EL (cell line): ENCODE results near the gene DGKE.

Experiments
- DNase-seq: peaks from one replicate; pipeline ENCODE4 v3.0.0-alpha.2; 2016

The DGKE gene

DNA sequence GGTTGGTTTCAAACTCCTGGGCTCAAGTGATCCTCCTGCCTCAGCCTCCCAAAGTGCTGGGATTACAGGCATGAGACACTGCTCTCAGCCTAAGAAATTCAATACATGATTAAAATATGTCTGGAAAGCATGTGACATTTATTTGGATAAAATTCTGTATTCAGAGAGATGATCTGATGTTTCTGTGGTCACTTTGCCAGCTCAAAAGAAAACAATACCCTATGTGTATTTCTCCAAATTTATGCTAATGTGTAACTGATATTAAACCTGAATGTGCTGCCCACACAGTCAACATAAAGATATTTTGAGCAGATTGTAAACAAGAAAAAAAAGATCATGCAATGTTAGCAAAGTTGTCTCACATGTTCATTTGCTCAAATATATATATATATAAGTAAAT is 16.9 kb upstream of the DGKE start:
- no peak for DNase-seq

DNA sequence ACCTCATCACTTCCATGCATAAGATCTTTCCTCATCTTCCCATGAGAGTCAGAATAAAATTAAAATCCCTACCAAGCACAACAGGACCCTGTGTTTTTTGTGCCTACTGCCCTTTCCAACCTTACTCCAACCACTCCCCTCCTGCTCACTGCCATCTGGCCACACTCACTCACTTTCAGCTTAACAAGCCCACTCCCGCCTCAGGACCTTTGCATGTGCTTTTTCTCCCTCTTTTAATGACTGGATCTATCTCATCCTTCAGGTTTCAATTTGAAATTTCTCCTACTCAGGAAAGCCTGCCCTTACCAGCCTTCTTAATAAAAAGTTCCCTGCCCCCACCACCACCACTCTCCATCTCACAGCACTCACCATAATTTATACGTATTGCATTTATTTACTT is 14.9 kb upstream of the DGKE start:
- DNase-seq = no peak

DNA sequence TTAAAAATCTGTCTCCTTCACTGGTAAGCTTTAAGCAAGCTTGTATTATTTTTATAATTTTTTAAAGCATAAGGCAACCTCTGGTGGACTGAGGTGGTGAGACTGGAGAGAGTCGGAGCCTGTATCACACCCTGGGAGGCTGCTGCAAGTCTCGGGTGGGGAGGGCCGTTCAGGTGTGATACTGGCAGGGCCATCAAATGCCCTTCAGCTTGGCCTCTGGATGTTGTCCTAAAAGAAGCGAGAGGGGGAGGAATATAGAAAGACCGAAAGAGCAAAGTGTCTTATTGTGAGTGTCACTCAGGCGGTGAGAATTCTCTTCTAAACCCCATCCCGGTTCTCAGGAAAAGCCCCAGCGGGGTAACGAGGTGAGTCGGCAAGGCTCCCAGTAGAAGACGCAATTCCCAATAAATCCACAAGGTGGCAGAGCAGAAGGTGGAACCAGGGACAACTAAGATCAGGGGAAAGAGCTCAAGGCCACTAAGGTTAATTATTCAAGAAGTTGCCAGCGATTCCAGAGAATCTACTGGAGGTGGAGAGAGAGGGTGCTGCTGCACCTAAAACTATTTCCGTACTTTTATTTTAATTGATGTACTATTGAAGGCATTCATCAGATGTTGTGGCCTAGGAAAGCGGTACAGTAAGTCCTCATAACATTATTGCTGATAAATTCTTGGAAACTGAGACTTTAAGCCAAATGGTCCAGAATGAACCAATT is 14.4 kb upstream of the DGKE start:
- peak; percentile 71 for DNase-seq

DNA sequence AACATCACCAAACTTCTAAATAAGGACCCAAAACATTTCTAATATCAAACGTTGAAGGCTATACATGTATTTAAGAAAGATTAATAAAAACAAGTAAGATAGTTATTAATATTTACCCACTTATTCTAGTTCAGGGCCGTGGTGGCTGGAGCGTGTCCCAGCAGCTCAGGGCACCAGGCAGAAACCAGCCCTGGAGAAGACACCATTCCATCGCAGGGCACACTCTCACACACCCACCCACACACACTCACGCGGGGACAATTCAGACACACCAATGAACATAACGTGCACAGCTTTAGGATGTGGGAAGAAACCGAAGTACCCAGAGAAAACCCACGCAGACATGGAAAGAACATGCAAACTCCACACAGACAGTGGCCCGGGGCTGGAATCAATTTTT is 13.7 kb upstream of the DGKE start:
- DNase-seq = no peak

DNA sequence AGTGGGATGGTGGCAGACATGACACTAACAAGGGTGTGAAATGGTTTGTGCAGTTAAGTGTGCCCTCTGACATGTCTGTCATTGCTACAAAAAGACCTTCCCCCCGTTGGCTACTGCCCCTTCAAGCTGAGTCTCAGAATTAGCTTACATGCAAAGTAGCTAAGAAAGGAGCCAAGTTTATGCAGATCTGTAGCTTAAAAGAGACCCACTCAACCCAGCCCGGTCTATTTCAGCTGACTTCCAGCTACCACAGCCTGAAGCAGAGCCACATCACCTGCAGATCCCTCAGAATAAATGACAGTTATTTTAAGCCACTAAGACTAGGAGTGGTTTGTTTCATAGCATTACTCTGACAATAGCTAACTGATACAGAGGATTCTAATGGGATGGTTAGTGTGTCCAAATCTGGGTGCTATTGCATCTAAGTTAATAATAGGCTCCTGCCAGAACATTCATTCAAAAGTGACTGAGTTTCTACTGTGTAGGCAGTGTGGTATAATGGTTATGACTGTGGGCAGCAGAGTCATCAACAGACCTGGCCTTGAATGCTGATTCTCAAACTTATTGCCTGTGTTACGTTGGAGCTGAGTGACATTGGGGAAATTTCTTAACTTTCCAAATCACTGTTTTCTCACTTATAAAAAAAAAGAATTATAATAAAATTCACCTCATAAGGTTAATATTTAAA is 12.0 kb upstream of the DGKE start:
- DNase-seq = no peak

DNA sequence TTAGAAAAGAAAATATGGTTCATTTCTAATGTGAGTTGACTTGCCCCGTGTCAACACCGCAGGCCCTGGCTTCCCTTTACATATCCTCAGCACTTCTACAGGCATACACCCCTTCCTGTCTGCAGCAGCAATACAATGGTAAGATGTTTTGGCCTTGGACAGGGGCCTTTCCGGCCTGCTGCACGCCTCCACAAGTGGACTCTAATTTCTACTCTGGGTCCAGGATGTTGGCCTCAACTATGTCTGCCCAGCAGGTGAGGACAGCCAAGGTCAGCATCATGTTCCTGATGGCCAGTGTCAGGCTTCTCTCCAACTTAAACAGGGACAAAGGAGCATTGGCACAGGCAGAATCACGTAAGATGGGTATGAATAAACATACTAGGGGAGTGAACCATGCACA is 11.2 kb upstream of the DGKE start:
- DNase-seq = no peak

DNA sequence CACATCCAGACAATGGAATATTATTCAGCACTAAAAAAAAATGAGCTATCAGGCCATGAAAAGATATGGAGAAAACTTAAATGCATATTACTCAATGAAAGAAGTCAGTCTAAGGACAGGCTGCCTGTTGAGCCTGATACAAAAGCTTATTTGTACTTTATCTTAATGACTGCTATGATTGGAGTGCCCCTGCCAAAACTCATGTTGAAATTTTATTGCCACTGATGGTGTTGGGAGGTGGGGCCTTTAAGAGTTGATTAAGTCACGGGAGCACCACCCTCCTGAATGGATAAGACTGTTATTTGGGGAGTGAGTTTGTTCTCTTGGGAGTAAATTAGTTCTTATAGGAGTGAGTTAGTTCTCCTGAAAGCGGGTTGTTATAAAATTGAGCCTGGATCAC is 10.1 kb upstream of the DGKE start:
- no peak for DNase-seq

DNA sequence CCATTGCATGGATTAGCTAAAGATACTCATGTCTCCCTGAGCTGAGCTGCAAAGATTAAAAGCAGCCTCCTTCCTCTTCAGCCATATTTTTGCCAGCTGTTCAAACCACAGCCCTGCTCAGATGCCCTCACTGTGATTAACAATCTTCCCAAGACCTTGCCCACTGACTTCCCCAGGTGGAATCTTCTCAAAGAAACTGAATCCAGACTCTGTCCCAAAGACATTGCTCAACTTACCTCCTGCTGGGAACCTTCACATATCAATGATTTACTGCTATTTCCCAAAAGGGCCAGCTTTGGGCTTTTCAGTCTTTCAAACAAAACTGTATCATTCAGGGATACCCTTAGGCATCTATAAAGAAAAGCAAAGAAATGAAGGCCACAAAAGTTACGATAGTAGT is 9.4 kb upstream of the DGKE start:
- DNase-seq = peak; percentile 9

DNA sequence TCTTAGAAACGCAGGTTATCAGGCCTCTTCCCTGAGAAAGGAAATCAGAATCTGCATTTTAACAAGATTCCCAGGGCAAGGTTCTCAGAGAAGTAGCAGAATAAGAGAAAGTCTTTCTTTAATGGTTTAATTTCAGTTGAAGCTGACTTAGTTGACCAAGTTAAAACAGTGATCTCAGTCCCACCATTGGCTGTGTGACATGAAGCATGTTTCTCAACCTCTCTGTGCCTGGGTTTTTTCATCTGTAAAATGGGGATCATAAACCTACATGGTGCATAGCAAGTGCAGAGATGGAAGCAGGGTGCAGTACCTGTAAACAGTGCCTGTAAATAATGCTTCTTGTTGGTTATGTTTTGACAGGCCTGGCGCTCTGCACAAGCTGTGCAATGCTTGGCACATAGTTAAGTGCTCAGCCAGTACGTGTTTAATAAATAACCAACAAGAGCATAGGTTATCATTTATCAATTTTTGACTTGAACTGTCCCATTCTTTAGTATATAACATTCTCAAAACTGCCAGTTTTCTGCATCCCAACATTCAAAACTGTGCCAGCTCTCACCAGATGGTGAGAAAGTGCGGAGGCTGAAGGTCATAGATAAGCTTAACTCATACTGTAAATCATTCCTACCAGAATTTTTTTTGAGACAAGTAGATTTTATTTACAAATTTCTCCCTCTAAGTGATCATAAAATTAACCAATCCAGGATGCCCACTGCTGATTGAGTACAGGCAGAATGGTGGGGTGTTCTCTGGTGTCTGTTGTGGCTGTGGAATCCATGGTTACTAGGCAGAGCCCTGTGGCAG is 7.1 kb upstream of the DGKE start:
- DNase-seq = no peak

DNA sequence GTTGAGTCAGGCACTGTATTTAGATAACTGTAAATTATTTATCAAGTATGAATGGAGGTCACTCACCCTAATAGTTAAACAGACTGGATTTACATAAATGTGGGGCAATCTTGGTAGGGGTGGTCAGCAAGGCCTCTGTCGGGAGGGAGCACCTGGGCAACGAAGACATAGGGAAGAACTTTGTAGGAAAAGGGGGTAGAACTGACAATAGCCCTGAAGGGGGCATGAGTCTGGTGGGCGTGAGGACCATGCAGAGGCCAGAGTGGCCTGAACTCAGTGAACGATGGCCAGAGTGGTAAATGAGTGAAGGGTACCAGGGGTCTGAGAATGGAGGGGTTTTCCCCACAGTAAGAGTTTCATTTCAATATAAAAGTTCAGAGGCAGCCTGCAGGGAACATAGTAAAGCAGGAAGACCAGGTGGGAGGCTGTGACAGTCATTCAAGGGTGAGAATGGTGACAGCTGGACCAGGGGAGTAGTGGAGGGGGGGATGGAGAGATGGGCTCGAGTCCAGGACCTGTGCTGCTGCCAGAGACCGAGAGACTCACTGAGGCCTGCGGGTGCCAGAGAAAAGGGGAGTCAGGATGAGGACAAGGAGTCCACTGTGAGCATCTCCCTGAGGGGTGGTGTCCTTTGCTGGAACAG is 3.1 kb upstream of the DGKE start:
- no peak for DNase-seq

DNA sequence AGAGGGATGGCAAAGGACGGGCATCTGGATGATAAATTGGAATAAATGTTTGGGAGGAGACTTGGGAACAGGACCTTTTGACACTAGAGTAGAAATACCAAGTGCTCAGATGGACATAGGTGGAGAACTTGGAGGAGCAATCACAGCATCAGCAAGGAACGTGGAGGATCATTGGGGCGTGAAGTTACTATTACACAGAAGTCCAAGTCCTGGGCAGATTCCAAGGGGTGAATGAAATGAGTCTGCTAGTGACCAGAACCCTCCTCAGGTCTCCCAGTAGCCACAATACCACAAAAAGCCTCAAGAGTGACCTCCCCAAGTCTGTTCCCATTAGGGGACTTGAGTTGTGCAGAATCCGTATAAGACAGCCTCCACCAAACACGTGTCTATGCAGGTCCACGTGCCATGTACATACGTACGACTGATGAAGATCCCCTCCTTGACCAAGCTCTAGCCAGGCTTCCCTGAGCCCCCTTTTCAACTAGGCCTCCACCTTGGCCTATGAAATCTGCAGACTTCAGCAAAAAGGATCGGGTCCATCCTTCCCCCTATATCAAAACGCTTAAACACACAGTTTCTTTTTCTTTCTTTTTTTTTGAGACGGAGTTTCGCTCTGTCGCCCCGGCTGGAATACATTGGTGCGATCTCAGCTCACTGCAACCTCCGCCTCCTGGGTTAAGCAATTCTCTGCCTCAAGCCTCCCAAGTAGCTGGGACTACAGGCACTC is 2.4 kb upstream of the DGKE start:
- DNase-seq = no peak

DNA sequence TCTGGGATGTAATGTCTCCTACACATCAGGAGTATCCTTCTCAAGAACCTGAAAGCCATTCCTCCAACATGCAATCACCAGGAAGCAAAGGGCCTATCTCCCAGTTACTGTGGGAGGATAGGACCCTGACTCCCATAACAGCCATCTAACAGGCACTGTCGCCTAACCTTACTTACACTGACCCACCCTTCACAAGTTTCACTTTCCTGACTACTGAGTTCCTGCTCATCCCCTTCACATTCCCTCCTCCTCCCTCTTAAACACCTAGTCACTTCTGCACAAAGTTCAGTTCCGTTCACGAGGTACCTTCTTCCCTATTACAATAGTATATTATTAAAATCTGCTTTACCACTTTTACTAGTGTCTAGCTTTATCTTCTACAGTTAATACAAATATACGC is 1.5 kb upstream of the DGKE start:
- DNase-seq = peak; percentile 4

DNA sequence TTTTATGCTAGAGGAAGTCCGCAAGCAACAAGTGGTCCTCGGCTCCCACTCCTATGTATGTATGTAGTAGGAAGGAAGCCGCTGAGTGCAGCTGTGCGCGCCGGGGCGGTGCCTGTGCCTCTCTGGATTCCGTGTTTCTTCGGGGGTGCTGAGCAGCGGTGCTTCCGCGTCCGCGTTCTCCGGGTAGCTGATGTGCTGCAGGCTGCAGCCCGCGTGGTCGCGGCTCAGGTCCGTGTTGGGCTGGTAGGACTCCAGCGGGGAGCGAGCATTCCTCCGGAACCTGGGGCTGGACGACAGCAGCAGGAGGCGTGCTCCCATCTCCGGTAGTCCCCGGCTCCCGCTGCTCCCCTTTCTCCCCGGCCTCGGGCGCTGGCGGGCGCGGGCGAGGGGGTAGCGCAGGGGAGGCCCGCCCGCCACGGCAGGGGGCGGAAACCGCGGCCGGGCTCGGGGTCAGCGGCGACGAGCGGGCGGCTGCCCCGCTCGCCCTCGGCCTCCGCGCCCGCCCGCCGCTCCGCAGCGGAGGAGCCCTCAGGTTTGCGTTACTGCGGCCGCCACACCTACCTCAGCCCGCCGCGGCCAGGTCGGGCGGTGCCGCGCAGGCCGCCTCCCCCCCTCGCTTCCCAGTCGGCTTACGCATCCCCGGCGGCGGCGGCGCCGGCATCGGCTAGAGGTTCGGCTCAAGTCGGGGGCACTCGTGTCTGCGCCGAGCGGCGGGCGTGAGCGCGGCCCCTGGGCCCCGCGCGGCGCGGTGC is 718 bp upstream of the DGKE start:
- peak; percentile 66 for DNase-seq

DNA sequence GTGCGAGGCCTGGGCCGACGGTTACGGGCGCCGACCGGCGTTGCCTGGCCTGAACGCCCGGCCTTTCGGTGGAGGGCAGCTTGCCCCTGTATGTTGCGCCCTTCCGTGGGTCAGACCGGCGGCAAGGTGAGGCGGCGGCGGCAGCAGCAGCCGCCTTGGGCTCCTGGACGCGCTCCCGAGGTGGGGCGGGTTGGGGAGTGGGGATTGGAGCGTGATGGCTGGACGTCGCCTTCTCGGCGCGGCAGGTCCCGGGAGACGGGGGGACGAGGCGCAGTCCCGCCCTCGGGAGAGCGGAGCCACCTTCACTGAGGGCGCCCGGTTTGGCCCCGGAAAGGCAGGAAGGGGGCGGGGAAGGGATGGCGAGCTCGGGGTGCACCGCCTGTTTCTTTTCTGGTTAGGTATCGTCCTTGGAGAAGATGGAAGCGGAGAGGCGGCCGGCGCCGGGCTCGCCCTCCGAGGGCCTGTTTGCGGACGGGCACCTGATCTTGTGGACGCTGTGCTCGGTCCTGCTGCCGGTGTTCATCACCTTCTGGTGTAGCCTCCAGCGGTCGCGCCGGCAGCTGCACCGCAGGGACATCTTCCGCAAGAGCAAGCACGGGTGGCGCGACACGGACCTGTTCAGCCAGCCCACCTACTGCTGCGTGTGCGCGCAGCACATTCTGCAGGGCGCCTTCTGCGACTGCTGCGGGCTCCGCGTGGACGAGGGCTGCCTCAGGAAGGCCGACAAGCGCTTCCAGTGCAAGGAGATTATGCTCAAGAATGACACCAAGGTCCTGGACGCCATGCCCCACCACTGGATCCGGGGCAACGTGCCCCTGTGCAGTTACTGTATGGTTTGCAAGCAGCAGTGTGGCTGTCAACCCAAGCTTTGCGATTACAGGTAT is 671 bp downstream of the DGKE start:
- peak; percentile 50 for DNase-seq

DNA sequence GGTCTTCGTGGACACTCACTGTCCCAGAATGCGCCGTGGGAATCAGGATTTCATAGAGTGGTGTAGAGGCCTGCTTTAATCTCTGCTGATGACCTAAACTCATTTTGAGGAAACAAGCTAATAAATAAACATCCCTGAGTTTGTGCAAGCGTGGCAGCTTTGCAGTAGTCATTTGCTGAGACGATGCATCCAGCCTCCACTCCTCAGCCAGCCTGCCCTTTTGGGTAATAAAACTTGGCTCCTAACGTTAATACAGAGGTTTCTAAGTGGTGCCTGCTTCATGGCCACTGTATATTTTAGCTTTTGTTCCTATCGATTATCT is 1.3 kb downstream of the DGKE start:
- no peak for DNase-seq

DNA sequence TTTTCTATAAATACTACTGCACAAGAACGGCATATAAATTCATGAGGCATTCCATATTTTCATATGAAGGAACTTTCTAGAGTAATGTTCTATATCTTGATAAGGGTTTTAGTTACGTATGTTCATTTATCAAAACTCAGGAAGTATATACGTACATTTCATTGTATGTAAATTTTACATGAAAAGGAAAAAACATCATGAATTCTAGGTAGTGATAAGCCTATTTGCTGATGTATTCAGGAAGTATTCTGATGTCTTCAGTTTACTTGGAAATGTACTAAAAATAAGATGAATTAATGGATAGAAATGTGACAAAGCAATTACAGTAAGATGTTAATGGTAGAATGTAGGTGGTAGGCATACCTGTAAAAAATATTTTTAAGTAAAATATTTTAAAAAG is 4.7 kb downstream of the DGKE start:
- no peak for DNase-seq

DNA sequence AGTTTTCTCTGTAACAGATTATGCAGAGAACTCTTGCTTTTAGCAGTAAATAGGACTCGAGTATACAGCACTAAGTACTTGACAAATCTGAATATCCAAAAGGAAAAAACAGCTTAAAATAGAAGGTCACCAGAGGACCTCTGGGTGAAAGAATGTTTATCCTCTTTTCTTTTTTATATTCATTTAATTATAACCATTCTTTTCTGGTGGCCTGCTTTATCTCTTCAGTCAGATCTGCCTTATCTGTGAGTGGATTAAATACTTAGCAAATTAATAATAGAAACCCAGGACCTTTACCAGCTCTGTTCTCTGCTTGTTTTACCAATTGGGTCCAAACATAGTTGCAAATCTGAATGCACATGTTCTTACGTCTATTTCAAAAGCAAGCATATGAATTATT is 8.6 kb downstream of the DGKE start:
- no peak for DNase-seq

DNA sequence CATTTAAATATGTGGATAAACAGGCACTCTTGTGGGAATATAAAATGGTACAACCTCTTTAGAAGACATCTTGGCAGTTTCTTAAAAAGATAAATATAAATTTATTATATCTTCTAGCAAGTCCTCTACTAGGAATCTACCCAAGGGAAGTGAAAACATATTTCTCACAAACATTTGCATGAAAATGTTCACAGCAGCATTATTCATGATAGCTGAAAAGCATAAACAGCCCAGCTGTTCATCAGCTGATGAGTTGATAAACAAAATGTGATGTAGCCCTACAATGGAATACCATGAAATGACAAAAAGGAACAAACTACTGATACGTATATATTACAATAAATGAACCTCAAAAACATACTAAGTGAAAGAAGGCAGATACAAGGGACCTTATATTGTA is 12.0 kb downstream of the DGKE start:
- no peak for DNase-seq

DNA sequence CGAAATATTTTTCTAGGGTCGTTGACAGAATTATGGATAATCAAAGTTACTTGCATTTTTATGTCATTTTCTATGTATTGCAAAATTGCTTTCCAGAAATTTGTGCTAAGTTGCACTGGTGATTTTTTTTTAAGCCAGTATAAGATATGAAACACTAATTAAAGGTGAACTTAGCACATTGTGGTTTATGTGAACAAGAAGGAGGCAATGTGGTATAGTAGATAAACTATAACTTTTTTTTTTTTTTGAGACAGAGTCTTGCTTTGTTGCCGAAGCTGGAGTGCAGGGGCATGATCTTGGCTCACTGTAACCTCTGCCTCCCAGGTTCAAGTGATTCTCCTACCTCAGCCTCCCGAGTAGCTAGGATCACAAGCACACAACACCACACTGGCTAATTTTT is 13.2 kb downstream of the DGKE start:
- DNase-seq = no peak

DNA sequence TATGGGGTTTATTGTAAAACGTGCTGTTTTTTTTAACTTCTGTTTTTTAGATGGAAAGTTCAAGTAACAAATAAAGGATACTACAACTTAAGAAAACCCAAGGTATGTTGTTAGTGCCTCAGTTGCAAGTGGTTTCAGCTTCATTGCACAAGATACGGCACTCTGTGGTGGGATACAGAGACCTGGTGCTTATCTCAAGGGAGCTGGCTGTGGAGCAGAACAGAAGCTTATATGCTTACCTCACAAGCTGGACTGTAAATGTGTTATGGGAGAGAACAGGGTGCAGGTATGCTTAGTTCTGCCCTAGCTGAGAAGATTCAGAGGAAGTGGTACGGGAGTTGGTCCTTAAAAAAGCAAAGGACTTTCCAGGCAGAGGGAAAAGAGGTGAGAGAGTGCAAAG is 15.2 kb downstream of the DGKE start:
- no peak for DNase-seq

DNA sequence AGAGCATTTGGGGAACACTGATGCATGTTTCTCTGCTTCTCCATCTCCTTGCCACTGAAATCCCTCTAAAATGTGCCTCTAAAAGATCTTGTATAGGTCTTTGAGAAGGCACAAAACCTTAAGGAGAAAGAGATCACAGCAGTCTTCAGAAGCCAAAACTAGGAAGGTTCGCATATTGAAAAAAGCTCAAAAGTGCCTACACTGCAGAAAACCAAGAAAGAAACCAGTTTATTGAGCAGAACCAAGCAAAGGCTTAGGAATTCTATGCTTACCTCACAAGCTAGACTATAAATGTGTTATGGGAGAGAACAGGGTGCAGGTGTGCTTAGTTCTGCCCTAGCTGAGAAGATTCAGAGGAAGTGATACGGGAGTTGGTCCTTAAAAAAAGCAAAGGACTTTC is 16.6 kb downstream of the DGKE start:
- no peak for DNase-seq
